GM19099 (cell line): ENCODE measurements around the gene AGAP4.
"Not testable (repeated sequence)": the region's sequence is repeated elsewhere in the genome, so short reads cannot be mapped to it uniquely, and the experiment has no call there.

Experiments
- POLR2A ChIP-seq: IDR thresholded peaks from 3 replicates; pipeline ENCODE4 v1.6.1; 2011; ENCODE audit warnings: low read depth; ENCODE audit not compliant: insufficient read length; ENCODE audit errors: extremely low read depth

The AGAP4 gene

DNA sequence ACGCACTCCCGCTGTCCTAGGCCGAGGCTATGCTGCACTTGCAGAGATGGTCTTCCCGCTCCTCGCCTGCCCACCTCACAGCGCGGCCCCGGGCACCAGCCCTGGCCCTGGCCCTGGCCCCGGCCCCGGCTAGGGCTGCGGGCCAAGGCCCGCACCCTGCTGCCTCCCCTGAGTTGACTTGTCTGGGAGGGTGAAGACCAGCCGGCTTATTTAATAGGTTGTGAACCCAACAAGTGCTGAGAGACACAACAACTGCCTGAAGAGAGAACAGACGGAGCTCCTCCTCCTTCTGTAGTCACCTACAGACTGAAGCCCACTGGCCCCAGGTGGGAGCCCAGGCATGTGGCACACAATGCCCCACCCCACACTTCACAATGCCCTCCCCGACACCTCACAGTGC, at the start of gene AGAP4:
Gene AGAP4 (minus strand): TSS at position 101 of the 400 bp plus-strand sequence. CDS start 153 bp downstream, outside the sequence.
- TF ChIP-seq POLR2A, result not testable (repeated sequence)

DNA sequence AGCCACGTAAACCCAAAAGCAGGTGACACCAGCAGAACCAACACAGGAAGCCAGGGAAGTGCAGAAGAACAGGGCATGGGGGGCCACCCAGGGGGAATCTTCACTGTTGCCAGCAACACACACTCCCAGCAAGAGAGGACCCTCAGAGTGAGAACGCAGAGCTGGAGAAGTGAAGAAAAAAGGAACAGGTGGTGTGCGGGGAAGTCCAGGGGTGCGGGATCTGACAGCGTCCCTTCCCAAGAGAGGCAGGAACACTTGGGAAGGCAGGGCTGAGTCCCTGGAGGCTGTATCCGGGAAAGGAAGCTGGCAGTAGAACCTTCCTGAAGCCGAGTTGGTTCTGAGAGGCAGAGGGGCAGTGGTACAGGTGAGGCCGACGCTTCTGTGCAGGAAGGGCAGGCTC, 27.7 kb downstream of the AGAP4 start:
- no peak for TF ChIP-seq POLR2A

DNA sequence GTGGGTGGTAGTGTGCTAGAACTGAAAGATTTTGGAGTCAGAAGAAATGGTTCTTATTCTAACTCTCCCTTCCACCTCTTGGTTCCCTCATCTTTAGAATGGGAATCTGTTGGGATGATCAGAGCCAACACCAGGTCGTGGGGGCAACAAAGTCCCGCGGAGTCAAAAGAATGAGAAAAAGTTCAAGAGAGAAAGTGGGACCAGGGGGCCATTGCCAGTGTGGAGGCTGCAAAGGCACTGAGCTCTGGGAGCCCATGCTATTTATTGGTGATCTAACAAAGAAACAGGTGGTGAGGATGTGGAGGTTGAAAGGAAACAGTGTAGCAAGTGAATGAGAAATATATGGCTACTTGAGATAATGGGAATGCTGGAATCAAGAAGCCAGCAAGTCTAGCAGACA, 29.4 kb downstream of the AGAP4 start:
- TF ChIP-seq POLR2A, result no peak

DNA sequence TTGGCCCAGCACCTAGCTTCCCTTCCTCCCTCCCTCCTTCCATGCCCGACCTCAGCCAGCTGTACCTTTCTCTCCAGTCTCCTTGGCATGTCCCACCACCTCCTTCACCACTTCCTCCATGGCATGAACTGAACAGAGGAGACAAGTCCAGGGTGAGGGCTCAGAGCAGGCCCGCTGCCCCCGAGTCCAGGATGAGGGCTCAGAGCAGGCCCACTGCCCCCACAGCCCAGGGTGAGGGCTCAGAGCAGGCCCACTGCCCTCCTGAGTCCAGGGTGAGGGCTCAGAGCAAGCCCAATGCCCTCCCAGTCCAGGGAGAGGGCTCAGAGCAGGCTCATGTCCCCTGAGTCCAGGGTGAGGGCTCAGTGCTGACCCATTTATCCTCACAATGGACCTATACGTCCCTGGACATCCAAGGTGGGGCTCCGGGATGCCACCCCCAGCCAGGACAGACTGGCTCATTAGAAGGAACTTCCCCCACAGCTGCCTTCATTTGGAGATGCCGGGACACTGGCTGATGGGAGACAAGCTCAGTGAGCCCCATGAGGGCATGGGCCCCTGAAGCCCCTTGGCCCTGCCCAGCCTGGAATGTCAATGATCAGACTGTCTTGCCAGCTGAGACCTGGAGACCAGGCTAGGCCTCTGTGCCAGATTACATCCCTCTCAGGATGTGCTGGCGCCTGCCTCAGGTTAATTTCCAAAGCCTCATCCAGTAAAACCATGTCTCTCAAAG, 30.0 kb downstream of the AGAP4 start:
- TF ChIP-seq POLR2A, result no peak

DNA sequence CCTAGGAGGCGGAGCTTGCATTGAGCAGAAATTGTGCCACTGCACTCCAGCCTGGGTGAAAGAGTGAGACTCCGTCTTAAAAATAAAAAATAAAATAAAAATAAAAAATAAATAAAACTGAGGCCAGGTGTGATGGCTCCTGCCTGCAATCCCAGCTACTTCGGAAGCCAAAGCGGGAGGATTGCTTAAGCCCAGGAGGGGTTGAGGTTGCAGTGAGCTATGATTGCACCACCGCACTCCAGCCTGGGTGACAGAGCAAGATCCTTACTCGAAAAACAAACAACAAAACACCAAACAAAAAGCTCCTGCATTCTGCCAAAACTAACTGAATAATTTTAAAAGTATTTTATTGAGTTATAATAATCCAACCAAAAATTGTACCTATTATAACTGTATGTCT, 36.2 kb downstream of the AGAP4 start:
- no peak for TF ChIP-seq POLR2A

DNA sequence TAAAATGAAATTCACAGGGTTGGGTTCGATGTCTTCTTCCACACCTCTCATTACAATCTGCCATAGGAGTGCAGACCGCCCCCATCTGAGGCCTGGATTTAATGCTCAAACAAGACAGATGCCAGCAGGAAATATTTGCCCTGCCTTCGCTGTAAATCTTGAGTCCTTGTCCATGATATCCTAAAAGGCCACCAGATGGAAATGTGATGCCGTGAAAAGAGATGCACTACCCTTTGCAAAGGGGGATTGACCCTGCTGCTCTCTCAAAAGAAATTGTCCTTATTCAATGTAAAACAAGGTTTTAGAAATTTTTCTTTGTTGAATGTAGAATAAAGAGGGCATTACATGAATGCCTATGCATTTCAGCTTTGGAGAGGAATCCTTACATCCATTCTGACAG, 37.5 kb downstream of the AGAP4 start:
- TF ChIP-seq POLR2A, result no peak
